Mucosa of descending colon (tissue), 3 donors: ENCODE data around the gene COL11A2. TPM values are rescaled to one million over a fixed set of nuclear protein-coding genes. Genes with fewer than 3 reads are reported as not detected.

ENCODE experiments used
- ATAC-seq: fragments of 200-7000 bp; cut with Tn5 transposase; one replicate; pipeline ENCODE4 v1.9.1; 2020; ENCODE audit warnings: mild to moderate bottlenecking, moderate library complexity
- DNase-seq, 3 donors: peaks; one replicate each; pipeline ENCODE4 v3.0.0-alpha.2; 2020
- H3K36me3 ChIP-seq: fragments of 200-600 bp; one replicate; pipeline ENCODE4 v1.8.0; 2021; ENCODE audit warnings: low read depth, mild to moderate bottlenecking
- H3K4me1 ChIP-seq: fragments of 200-600 bp; one replicate; pipeline ENCODE4 v1.8.0; 2021; ENCODE audit warnings: low read depth, mild to moderate bottlenecking
- H3K4me3 ChIP-seq: fragments of 200-600 bp; one replicate; pipeline ENCODE4 v1.8.0; 2021; ENCODE audit warnings: mild to moderate bottlenecking
- H3K9me3 ChIP-seq: fragments of 200-600 bp; one replicate; pipeline ENCODE4 v1.8.0; 2021; ENCODE audit warnings: mild to moderate bottlenecking
- CTCF ChIP-seq: fragments of 200-600 bp; IDR thresholded peaks from one replicate; pipeline ENCODE4 v1.8.0; 2022; ENCODE audit warnings: antibody characterized with exemption, mild to moderate bottlenecking
- intact Hi-C, 2 donors: fragments of 100-400 bp; cut with DNase I in 1 of 2; cut with micrococcal nuclease in 1 of 2; formaldehyde crosslinking; loops; one replicate each; pipeline versions ENCODE4 v1.11.0 to v1.11.1; 2022; cut with DNase I, micrococcal nuclease
- total RNA-seq, 3 donors: library from RNA; stranded (reverse); fragmentation: NEBNext Ultra II Directional in 2 of 3; extraction: Animal tissue kit (Norgen Biotek cat#: 25700) in 2 of 3; gene quantifications; one replicate each; pipeline versions ENCODE4 v1.2.1 to v1.2.4, GENCODE V29; 2021 to 2023
- donor health status: DM: no; HTN: no; CAD: no; lungs with moderate emphysema.
- donor health status: DM: no; HTN: no; CAD: no.
- donor health status: DM: no; HTN: yes; CAD: no.

COL11A2 gene
- total RNA-seq, 3 donors from 2014 or later: 0.27 to 1.1 (median 0.52) TPM

GRCh38 chr6:33211136-33211535 lies 18.9 kb upstream of the COL11A2 start:
- intact Hi-C loops: no loop called here
- Histone ChIP-seq H3K9me3 (no peaks in the 10 kb centered on the region), H3K4me1 (peaks cover 19% of the 10 kb centered on the region), H3K36me3 (no peaks in the 10 kb centered on the region), H3K4me3 (no peak overlapping the region)
- ATAC-seq (no peak), DNase-seq (no peak)
- no peak for TF ChIP-seq CTCF

GRCh38 chr6:33209856-33210255 lies 17.6 kb upstream of the COL11A2 start:
- peaks cover 19% of the 10 kb centered on the region for H3K4me1 ChIP-seq
- no peaks in the 10 kb centered on the region for H3K9me3 ChIP-seq
- DNase-seq (no peak), ATAC-seq (no peak)
- no peaks in the 10 kb centered on the region for H3K36me3 ChIP-seq
- intact Hi-C loops: no loop called here
- no peak for TF ChIP-seq CTCF
- H3K4me3 ChIP-seq: no peak overlapping the region

- intact Hi-C loops: no loop called here
- peak; percentile 77 for ATAC-seq
- peak; percentile 90 to 92 (median 91) for DNase-seq
- TF ChIP-seq CTCF: no peak
- Histone ChIP-seq H3K36me3 (no peaks in the 10 kb centered on the region), H3K4me3 (peak within 1 kb of the TSS; percentile 70), H3K9me3 (no peaks in the 10 kb centered on the region), H3K4me1 (peaks cover 20% of the 10 kb centered on the region)
These were observed 16.1 kb upstream of the COL11A2 start, which contains the start of gene RING1 for GRCh38 chr6:33208091-33208967. TSS of gene RING1 (plus strand) at chr6:33208500. CDS start at chr6:33208823, 323 bp downstream.

- H3K9me3 ChIP-seq: no peaks in the 10 kb centered on the region
- intact Hi-C loops: no loop called here
- H3K36me3 ChIP-seq: no peaks in the 10 kb centered on the region
- peaks cover 19% of the 10 kb centered on the region for H3K4me1 ChIP-seq
- ATAC-seq: peak; percentile 24
- DNase-seq: peak; percentile 64 to 77 (median 77)
- peak overlapping the region; percentile 70 for H3K4me3 ChIP-seq
- no peak for TF ChIP-seq CTCF
These were observed 15.4 kb upstream of the COL11A2 start for GRCh38 chr6:33207552-33208090.

- Histone ChIP-seq H3K9me3 (no peaks in the 10 kb centered on the region), H3K4me1 (peaks cover 25% of the 10 kb centered on the region), H3K36me3 (no peaks in the 10 kb centered on the region), H3K4me3 (no peak overlapping the region)
- peak in 2 of 3 donors; percentile 50 to 63 for DNase-seq
- no peak for TF ChIP-seq CTCF
- intact Hi-C loops: no loop called here
- no peak for ATAC-seq
These were observed 14.7 kb upstream of the COL11A2 start for GRCh38 chr6:33206864-33207551.
